Measurements from ENCODE around the gene RNF112. TPM values are rescaled to one million over a fixed set of nuclear protein-coding genes. Genes with fewer than 3 reads are reported as not detected.

Gene RNF112, protein sequence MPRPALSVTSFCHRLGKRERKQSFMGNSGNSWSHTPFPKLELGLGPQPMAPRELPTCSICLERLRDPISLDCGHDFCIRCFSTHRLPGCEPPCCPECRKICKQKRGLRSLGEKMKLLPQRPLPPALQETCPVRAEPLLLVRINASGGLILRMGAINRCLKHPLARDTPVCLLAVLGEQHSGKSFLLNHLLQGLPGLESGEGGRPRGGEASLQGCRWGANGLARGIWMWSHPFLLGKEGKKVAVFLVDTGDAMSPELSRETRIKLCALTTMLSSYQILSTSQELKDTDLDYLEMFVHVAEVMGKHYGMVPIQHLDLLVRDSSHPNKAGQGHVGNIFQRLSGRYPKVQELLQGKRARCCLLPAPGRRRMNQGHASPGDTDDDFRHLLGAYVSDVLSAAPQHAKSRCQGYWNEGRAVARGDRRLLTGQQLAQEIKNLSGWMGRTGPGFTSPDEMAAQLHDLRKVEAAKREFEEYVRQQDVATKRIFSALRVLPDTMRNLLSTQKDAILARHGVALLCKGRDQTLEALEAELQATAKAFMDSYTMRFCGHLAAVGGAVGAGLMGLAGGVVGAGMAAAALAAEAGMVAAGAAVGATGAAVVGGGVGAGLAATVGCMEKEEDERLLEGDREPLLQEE
- total RNA-seq (1 to 10 TPM; 2.1 to 8.1 TPM), polyA plus RNA-seq (ENCODE audit: insufficient read depth, low read depth, low replicate concordance) (4.6 TPM)
- long read RNA-seq, donor 1, partial matches to known transcripts: 0 of 2 reads
- long read RNA-seq, donor 1, other reads (novel, unspliced or antisense): 0 of 2 reads
- long read RNA-seq, donor 2: 0 reads

DNA sequence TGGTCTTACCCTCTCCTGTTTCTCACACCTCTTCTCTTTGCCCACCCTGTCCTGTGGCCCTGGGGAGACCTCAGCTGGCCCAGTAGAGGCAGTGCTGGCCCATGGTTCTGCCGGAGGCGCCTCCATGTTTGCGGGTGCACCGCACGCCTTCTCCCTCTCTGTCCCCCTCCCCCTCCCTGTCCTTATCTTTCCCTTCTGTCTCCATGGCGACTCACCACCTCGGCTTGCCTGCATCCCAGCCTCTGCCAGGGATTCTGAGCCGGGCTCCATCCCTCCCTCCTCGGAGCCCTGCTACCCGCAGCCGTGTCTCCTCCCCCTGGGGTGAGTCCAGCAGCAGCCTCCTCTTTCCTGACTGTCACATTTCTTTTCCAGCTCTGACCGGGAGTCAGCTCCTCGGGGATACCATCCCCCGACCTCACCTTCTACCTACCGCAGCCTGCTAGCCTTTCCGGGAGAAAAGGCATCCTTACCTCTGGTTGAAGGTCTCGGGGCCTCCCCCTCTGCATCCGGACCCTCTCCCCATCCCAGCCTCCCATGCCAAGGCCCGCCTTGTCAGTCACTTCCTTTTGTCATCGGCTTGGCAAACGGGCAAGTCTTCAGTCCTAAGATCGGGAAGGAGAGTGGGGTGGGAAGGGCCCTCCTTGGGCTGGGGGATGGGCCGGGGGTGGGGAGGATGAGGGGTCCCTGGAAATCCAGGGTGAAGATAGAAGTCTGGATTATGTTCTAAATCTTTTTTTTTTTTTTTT lies at the start of gene RNF112:
RNF112 (plus strand) TSS at position 358 of the 746 bp plus-strand sequence; CDS start at position 535, 177 bp downstream.
- DNase-seq: no peak
- no peaks in the 10 kb centered on the region for H3K9me3 ChIP-seq
- H3K27me3 ChIP-seq: no peaks in the 10 kb centered on the region
- WGBS, 2 donors: 48 to 52% methylated on average over 23 of the region's 23 CpGs
- H3K4me3 ChIP-seq: no peak within 1 kb of the TSS
- no peaks in the 10 kb centered on the region for H3K36me3 ChIP-seq (ENCODE audit: low read depth, missing control alignments)
- no peaks in the 10 kb centered on the region for H3K4me1 ChIP-seq
- intact Hi-C loops (cut with DNase I; ENCODE audit: low total_unique reads): no loop called here
- TF ChIP-seq POLR2A (IDR thresholded peaks at IDR 0.05): no peak
- TF ChIP-seq, protein P1, sequence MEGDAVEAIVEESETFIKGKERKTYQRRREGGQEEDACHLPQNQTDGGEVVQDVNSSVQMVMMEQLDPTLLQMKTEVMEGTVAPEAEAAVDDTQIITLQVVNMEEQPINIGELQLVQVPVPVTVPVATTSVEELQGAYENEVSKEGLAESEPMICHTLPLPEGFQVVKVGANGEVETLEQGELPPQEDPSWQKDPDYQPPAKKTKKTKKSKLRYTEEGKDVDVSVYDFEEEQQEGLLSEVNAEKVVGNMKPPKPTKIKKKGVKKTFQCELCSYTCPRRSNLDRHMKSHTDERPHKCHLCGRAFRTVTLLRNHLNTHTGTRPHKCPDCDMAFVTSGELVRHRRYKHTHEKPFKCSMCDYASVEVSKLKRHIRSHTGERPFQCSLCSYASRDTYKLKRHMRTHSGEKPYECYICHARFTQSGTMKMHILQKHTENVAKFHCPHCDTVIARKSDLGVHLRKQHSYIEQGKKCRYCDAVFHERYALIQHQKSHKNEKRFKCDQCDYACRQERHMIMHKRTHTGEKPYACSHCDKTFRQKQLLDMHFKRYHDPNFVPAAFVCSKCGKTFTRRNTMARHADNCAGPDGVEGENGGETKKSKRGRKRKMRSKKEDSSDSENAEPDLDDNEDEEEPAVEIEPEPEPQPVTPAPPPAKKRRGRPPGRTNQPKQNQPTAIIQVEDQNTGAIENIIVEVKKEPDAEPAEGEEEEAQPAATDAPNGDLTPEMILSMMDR (IDR thresholded peaks at IDR 0.05): no peak
- H3K27ac ChIP-seq: no peak within 1 kb of the TSS

DNA sequence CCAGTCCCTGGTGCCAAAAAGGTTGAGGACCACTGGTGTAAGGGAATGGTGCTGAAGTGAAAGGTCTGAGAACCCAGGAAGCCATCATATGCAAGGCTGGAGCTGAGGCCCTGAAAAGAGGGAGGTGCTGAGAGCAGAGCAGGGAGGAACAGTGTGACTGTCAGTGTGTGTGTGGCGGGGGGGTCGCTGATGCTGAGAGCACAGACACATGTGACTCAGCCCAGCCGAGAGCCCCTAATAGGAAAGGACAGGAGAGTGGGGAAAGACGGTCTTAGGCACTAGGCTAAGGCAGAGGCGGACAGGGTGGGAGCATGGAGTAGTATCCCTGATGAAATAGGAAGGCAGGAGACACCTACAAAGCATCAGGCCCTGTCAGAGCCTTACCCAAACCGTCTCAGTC lies 49.7 kb upstream of the RNF112 start:
- WGBS, 2 donors: 63 to 66% methylated on average over 6 of the region's 6 CpGs
- Histone ChIP-seq H3K4me3 (no peak overlapping the region), H3K27me3 (no peaks in the 10 kb centered on the region), H3K27ac (no peak overlapping the region), H3K9me3 (no peaks in the 10 kb centered on the region), H3K36me3 (ENCODE audit: low read depth, missing control alignments) (no peaks in the 10 kb centered on the region), H3K4me1 (peaks cover 12% of the 10 kb centered on the region)
- intact Hi-C loops (cut with DNase I; ENCODE audit: low total_unique reads): loop anchor here (5.0 to 10.0 kb wide), 2 partner anchors 86 to 403 kb away; no protein-coding TSS in a partner anchor
- no peak for TF ChIP-seq POLR2A (IDR thresholded peaks at IDR 0.05)
- TF ChIP-seq, protein P1 (IDR thresholded peaks at IDR 0.05): no peak
- DNase-seq: no peak

DNA sequence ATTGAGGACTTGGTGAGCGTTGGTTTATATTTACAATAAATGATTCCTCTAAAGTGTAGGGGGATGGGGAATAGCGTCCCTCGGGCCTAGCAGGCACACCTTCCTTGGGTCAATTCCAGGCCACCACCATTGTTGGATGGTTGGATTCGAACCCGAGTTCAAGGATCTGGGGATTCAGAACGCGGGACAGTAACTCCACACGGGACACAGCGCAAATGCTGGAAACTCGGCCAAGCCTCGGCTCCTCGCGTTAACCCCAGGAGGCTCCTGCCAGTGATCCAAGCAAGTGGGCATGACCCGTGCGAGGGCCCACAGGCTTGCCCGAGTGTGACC lies 49.1 kb upstream of the RNF112 start:
- Histone ChIP-seq H3K27ac (peak overlapping the region; percentile 63 to 85), H3K27me3 (no peaks in the 10 kb centered on the region), H3K9me3 (no peaks in the 10 kb centered on the region), H3K36me3 (ENCODE audit: low read depth, missing control alignments) (no peaks in the 10 kb centered on the region), H3K4me1 (peaks cover 12% of the 10 kb centered on the region), H3K4me3 (peak overlapping the region; percentile 79)
- intact Hi-C loops (cut with DNase I; ENCODE audit: low total_unique reads): loop anchor here (5.0 to 10.0 kb wide), 2 partner anchors 85 to 403 kb away; no protein-coding TSS in a partner anchor
- WGBS, 2 donors: 14 to 27% methylated on average over 3 to 16 of the region's 16 CpGs
- TF ChIP-seq, protein P1 (IDR thresholded peaks at IDR 0.05): no peak
- TF ChIP-seq POLR2A (IDR thresholded peaks at IDR 0.05): no peak
- DNase-seq: no peak

DNA sequence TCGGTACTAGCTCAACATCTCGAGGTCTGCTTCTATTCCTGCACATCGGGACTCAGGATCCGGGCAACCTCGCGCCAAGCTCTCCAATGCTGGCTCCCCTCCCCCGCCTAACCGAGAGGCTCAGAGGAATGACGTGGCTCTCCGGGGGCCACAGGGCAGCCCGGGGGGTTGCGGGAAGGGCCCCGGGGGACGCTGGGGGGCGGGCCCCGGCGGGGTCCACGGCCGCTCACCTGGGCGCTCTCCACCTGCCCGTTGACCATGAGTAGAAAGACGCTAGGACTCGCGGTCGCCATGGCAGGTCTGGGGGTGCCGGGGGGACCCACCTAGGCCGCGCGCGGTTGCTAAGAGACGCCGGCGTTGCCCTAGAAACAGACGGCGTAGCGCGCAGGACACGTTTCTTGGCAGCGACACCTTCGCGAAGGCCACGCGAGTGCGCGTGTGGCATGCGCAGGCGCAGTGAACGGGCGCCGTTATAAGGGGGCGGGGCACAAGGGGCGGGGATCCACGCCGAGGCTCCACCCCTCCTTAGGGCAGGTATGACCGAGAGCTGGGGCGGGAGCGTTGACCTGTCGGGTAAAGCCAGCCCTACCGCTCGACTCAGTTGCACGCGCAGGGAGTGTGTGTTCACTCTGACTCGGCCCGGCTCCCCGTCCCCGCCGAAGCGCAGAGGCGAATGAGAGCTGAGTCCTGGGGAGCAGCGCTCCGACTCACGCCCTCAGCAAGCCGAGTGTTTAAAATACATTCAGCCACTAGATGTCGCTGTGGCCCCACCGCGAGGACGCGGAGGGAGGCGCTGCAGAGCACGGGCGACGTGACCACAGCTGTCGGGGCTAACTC lies 48.5 kb upstream of the RNF112 start, which contains the start of gene B9D1:
B9D1 (minus strand) TSS at position 447 of the 837 bp plus-strand sequence; CDS start at position 293, 154 bp downstream.
- 0 to 1% methylated on average over 8 to 41 of the region's 83 CpGs for WGBS, 2 donors
- peak; percentile 95 for DNase-seq
- no peaks in the 10 kb centered on the region for H3K36me3 ChIP-seq (ENCODE audit: low read depth, missing control alignments)
- no peaks in the 10 kb centered on the region for H3K27me3 ChIP-seq
- H3K27ac ChIP-seq: peak within 1 kb of the TSS; percentile 63 to 85
- TF ChIP-seq POLR2A (IDR thresholded peaks at IDR 0.05): no peak
- TF ChIP-seq, protein P1 (IDR thresholded peaks at IDR 0.05): peak; percentile 95 to 99 (median 99)
- no peaks in the 10 kb centered on the region for H3K9me3 ChIP-seq
- peak within 1 kb of the TSS; percentile 79 for H3K4me3 ChIP-seq
- H3K4me1 ChIP-seq: peaks cover 12% of the 10 kb centered on the region
- intact Hi-C loops (cut with DNase I; ENCODE audit: low total_unique reads): loop anchor here (5.0 to 10.0 kb wide), 2 partner anchors 85 to 402 kb away; no protein-coding TSS in a partner anchor

All from testis (tissue), 5 donors.